NCI-H2227 (cell line): ENCODE measurements around the gene BET1.
A peak's percentile ranks its signal among the peaks of the same experiment; 100 is the strongest.
"Not testable (repeated sequence)": the region's sequence is repeated elsewhere in the genome, so short reads cannot be mapped to it uniquely, and the experiment has no call there.

Source experiments
- DNase-seq: peaks from one replicate; lab custom pipeline; 2025; ENCODE audit not compliant: unreplicated experiment; lab: John Stamatoyannopoulos, UW

BET1 gene, protein sequence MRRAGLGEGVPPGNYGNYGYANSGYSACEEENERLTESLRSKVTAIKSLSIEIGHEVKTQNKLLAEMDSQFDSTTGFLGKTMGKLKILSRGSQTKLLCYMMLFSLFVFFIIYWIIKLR

GRCh38 chr7:94004024-94004951 is at the start of gene BET1:
TSS of gene BET1 (minus strand) at chr7:94004355. CDS start at chr7:94004216, 139 bp downstream.
- peak; percentile 98 for DNase-seq

GRCh38 chr7:94053532-94053931 is 49.4 kb upstream of the BET1 start:
- no peak for DNase-seq

DNA sequence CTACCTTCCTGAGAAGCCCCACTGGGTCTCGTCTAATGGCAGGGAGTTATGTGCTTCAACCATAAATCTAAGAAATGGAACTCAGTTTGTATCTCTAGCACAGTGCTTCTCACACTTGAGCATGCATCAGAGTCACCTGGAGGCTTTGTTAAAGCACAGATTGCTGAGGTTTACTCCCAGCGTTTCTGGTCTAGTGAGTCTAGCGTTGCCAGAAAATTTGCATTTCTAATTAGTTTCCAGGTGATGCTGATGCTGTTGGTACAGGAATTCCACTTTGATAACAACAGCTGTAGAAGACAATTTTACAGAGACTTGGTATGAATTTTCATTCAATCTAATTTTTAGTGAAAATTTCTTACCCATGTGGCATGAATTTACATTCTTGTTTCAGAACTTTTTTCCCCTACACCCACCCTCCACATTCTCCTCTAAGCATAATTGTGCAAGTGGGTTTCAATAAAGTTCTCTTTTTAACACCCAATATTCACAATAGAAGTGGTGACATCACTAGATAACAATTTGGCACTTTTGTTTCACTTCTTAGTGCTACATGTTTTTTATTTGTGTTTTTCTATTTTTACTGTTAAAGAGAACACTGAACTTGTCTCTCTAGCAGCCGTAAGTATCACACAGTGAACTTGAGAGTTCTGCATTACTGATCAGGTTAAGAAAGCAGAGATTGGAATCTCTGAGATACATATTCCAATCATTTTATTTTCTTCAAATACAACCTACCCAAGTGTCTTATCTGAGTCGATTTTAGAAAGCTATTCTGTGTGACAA is 48.4 kb upstream of the BET1 start:
- DNase-seq, result no peak

- DNase-seq, result no peak
These were observed 45.9 kb upstream of the BET1 start for GRCh38 chr7:94050046-94050445.

GRCh38 chr7:94049615-94050014 is 45.5 kb upstream of the BET1 start:
- DNase-seq, result no peak

DNA sequence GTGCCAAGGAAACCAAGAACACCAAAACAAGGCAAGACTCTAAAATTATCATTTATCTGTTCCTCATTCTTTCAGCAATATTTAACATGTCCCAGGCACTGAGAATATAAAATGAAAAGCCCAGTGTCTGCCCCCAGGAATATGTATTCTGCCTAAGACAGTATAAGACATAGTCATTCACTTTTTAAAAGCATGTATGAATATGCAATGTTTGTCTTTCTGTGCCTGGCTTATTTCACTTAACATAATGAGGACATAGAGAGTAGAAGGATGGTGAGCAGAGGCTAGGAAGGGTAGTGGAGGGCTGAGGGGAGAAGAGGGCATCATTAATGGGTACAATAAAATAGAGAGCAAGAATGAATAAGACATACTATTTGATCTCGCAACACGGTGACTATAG is 44.6 kb upstream of the BET1 start:
- DNase-seq, result no peak

DNA sequence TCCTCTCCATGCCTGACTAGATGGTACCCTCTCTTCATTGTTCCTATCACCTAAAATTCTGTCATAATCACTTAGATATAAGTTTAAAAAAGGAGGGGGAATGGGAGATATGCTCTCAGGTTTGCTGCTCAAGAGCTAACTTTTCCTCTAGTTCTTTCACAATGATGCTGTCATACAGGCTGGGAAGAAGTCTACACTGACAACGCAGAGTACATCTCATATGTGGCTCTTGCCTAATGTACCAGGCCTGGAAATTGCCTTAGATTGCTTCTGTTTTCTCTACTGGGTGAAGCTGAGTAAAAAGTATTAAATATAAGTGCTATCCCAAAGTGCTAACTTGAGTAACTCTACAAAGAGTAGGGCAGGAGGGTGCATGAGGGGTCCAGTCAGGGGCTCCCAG is 43.8 kb upstream of the BET1 start:
- DNase-seq, result no peak

GRCh38 chr7:94045581-94045980 is 41.4 kb upstream of the BET1 start:
- no peak for DNase-seq

DNA sequence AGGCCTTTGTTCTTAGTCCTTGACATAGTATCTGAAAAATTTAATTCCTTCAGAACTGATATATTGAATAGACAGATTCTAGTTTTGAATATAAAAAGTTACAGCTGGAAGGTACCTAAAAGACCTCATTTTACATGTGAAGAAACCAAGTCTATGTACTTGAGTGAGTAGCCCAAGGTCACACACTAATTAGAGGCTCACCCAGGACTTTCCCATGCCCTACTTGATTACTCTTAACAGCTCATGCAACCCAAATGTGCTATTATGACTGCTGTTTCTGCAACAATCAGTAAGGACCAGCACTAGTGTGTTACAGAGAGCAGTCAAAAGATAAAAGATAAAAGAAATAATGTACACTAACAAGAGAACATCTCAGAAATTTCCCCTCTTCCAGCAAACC is 40.7 kb upstream of the BET1 start:
- DNase-seq, result no peak

DNA sequence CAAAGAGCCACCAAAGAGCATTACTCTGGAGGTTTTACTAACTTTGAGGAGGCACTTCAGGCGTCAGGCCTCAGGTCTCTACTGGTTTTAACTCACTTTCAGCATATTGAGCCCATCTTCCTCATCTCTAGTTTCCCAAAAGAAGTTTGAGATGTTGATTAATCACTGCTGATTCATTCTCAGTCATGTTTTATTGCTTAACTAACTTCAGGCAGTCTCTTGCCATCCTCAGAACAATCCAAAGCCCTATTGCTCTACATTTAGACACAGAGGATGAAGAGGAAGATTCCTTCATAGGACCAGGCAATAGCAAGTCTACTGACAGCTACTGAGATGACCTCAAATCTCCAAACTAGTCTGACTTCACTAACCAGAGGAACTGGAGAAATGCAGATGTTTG is 39.1 kb upstream of the BET1 start:
- no peak for DNase-seq

DNA sequence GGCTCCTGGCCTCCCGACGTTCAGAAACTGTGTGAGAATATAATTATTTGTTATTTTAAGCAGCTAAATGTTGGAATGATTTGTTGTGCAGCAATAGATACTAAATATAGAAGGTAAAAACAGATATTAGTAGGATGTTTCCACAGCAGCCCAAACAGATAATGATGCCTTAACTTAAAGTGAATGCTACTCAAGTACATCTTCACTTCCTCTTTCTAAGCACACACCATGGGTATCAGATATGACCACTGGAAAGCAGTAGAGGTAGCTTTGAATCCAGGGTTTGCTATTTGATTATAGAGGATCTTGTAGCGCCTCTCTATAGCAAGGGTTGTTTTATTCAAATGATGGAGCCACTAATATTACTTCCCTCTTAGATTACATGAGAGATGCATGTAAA is 38.2 kb upstream of the BET1 start:
- no peak for DNase-seq

GRCh38 chr7:94041529-94041928 is 37.4 kb upstream of the BET1 start:
- no peak for DNase-seq

DNA sequence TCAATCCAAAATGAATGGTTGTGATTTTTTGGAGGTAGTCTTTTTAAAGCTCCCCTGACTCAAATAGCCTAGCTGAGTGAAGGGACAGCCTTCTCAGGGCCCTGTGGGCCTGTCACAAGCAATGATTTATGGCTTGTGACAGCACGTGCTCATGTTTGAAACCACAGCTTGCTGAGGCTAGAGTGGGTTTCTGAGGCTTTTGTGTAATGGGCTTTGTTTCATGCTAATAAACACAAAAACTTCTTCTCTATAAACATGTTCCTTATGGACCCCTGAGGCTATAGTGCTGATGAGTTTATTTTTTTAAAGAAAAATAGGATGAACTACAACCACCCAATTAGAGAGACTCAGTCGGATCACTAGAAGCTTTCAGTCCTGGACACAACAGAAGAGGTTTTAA is 36.1 kb upstream of the BET1 start:
- no peak for DNase-seq

- no peak for DNase-seq
These were observed 35.3 kb upstream of the BET1 start for GRCh38 chr7:94039368-94040035.

DNA sequence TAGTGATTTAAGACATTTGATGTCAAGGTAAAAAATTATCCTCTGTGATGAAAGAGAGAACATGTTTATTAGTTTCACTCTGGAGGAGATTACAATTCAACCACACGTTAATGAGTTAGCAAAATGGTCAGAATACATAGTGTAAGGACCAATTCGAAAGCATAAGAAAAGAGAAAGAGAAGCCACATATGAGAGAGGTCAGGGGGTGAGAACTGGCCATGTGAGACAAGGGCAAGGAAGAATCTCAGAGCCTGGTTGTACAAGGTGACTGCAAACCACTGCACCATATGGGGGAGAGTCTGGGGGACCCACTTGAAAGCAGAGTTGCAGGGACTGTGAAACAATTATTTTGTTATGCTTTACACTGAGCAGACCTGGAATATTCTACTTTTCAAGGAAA is 27.7 kb upstream of the BET1 start:
- no peak for DNase-seq

- no peak for DNase-seq
These were observed 26.5 kb upstream of the BET1 start for GRCh38 chr7:94030634-94031033.

GRCh38 chr7:94029976-94030375 is 25.8 kb upstream of the BET1 start:
- DNase-seq, result no peak

GRCh38 chr7:94028768-94029167 is 24.6 kb upstream of the BET1 start:
- DNase-seq, result no peak

- DNase-seq, result not testable (repeated sequence)
These were observed 22.5 kb upstream of the BET1 start for GRCh38 chr7:94026619-94027018.

GRCh38 chr7:94022550-94022949 is 18.4 kb upstream of the BET1 start:
- no peak for DNase-seq

DNA sequence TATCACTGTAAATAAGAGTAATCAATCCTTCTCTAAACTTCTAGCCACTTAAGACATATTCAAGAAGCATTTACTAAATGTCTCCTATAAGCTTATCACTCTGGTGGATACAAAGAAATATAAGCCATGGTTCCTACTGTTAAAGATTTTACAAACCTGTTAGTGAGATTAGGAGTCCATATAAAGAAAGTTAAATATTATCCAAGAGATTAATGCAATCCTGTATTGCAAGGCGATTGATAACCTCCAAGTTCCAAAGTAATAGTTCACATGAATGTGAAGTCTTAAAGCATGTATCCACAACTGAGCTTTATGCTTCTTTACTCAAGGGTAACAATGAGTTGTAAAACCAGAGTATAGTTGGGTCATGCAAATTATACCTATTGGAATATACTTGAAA is 12.6 kb upstream of the BET1 start:
- DNase-seq, result no peak
